ENCODE data around the gene PRG3.

The PRG3 gene

GRCh38 chr11:57376095-57377090, 4.6 kb downstream of the PRG3 start:
- H3K4me3 ChIP-seq (ENCODE audit: low read length) = no peak overlapping the region
- DNase-seq (ENCODE audit: low read depth) = no peak
- TF ChIP-seq, protein P1, sequence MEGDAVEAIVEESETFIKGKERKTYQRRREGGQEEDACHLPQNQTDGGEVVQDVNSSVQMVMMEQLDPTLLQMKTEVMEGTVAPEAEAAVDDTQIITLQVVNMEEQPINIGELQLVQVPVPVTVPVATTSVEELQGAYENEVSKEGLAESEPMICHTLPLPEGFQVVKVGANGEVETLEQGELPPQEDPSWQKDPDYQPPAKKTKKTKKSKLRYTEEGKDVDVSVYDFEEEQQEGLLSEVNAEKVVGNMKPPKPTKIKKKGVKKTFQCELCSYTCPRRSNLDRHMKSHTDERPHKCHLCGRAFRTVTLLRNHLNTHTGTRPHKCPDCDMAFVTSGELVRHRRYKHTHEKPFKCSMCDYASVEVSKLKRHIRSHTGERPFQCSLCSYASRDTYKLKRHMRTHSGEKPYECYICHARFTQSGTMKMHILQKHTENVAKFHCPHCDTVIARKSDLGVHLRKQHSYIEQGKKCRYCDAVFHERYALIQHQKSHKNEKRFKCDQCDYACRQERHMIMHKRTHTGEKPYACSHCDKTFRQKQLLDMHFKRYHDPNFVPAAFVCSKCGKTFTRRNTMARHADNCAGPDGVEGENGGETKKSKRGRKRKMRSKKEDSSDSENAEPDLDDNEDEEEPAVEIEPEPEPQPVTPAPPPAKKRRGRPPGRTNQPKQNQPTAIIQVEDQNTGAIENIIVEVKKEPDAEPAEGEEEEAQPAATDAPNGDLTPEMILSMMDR (conservative IDR thresholded peaks at IDR 0.05; ENCODE audit: low read length) = no peak

GRCh38 chr11:57375490-57375889, 5.5 kb downstream of the PRG3 start:
- H3K4me3 ChIP-seq (ENCODE audit: low read length) = no peak overlapping the region
- DNase-seq (ENCODE audit: low read depth) = no peak
- TF ChIP-seq, protein P1 (conservative IDR thresholded peaks at IDR 0.05; ENCODE audit: low read length) = no peak

GRCh38 chr11:57374966-57375365, 6.0 kb downstream of the PRG3 start:
- H3K4me3 ChIP-seq (ENCODE audit: low read length) = no peak overlapping the region
- TF ChIP-seq, protein P1 (conservative IDR thresholded peaks at IDR 0.05; ENCODE audit: low read length) = no peak

GRCh38 chr11:57373146-57373545, 7.8 kb downstream of the PRG3 start:
- no peak for DNase-seq (ENCODE audit: low read depth)
- TF ChIP-seq, protein P1 (conservative IDR thresholded peaks at IDR 0.05; ENCODE audit: low read length) = no peak
- no peak overlapping the region for H3K4me3 ChIP-seq (ENCODE audit: low read length)

More at GRCh38 chr11:57374966-57375365, 6.0 kb downstream of the PRG3 start:
- DNase-seq (ENCODE audit: low read depth) = no peak

- TF ChIP-seq, protein P1 (conservative IDR thresholded peaks at IDR 0.05; ENCODE audit: low read length) = no peak
- H3K4me3 ChIP-seq (ENCODE audit: low read length) = no peak overlapping the region
- DNase-seq (ENCODE audit: low read depth) = no peak
Measured at GRCh38 chr11:57370941-57371340, 10.0 kb downstream of the PRG3 start.

DNA sequence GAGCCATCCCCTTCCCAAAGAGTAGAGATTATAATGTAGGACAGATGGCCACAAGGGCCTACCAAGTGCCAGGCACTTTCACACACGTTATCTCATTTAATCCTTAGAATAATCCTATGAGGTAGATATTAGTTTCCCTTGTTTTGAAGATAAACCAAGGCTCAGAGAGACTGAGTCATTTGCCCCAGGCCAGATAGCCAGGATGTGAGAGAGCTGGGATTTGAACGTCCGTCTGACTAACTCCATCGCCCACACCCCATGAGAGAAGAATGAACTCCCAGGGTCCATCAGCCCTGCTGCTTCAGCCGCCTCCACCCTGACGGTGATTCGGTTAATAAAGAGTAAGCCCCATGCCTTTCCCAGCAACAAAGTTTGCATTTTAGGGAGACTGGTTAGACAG, 10.7 kb downstream of the PRG3 start:
- DNase-seq (ENCODE audit: low read depth) = no peak
- TF ChIP-seq, protein P1 (conservative IDR thresholded peaks at IDR 0.05; ENCODE audit: low read length) = no peak
- no peak overlapping the region for H3K4me3 ChIP-seq (ENCODE audit: low read length)

DNA sequence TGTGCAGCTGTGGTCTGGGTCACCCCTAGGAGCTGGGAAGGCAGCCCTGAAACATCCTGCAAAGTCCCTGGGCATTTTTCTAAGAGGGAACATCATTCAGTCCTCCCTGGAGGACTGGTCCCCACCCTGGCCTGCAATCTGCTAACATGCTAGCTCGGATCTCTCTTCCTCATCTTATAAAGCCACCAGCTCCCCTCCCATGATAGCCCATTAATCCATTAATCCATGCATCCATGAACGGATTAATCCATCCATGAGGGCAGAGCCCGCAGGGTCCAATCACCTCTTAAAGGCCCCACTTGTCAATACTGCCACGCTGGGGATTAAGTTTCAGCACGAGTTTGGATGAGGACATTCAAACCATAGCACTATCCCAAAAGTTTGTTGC, 12.1 kb downstream of the PRG3 start:
- TF ChIP-seq, protein P1 (conservative IDR thresholded peaks at IDR 0.05; ENCODE audit: low read length) = no peak
- H3K4me3 ChIP-seq (ENCODE audit: low read length) = no peak overlapping the region
- DNase-seq (ENCODE audit: low read depth) = no peak

All from AG10803 (cell line).